BE2C (cell line): ENCODE data around the gene LIN52.
A peak's percentile ranks its signal among the peaks of the same experiment; 100 is the strongest.

Experiments used
- DNase-seq: peaks from one replicate; pipeline ENCODE4 v3.0.0-alpha.2; 2020
- H3K27me3 ChIP-seq: fragments of 250-450 bp; sonication (Bioruptor Pico); 2 replicates; pipeline ENCODE4 v1.5.1; 2020; ENCODE audit warnings: mild to moderate bottlenecking
- H3K36me3 ChIP-seq: fragments of 250-450 bp; sonication (Bioruptor Pico); 2 replicates; pipeline ENCODE4 v1.5.1; 2020; ENCODE audit warnings: mild to moderate bottlenecking
- H3K4me1 ChIP-seq: fragments of 250-450 bp; sonication (Bioruptor Pico); 2 replicates; pipeline ENCODE4 v1.5.1; 2020
- H3K4me3 ChIP-seq: 2 replicates; pipeline ENCODE4 v1.5.1; 2011; ENCODE audit warnings: low read depth, low read length
- H3K9me3 ChIP-seq: fragments of 250-450 bp; sonication (Bioruptor Pico); 2 replicates; pipeline ENCODE4 v1.5.1; 2020
- CTCF ChIP-seq: IDR thresholded peaks from 2 replicates; pipeline ENCODE4 v1.5.1; 2012; ENCODE audit warnings: mild to moderate bottlenecking, low read depth, low read length

The LIN52 gene

GRCh38 chr14:74077401-74077800 is 7.4 kb upstream of the LIN52 start:
- no peaks in the 10 kb centered on the region for H3K4me1 ChIP-seq
- H3K9me3 ChIP-seq = no peaks in the 10 kb centered on the region
- no peak overlapping the region for H3K4me3 ChIP-seq
- DNase-seq = no peak
- TF ChIP-seq CTCF = no peak
- peaks cover 4% of the 10 kb centered on the region; the same call in 1 of the 2 replicates for H3K27me3 ChIP-seq
- H3K36me3 ChIP-seq = no peaks in the 10 kb centered on the region

GRCh38 chr14:74080820-74081460 is 3.8 kb upstream of the LIN52 start:
- H3K27me3 ChIP-seq = peaks cover 4% of the 10 kb centered on the region; the same call in 1 of the 2 replicates
- H3K36me3 ChIP-seq = no peaks in the 10 kb centered on the region
- DNase-seq = no peak
- TF ChIP-seq CTCF = no peak
- no peaks in the 10 kb centered on the region for H3K4me1 ChIP-seq
- no peak overlapping the region for H3K4me3 ChIP-seq
- H3K9me3 ChIP-seq = no peaks in the 10 kb centered on the region

GRCh38 chr14:74081491-74081890 is 3.3 kb upstream of the LIN52 start:
- no peak for TF ChIP-seq CTCF
- Histone ChIP-seq H3K4me1 (no peaks in the 10 kb centered on the region), H3K4me3 (no peak overlapping the region), H3K27me3 (peaks cover 4% of the 10 kb centered on the region; the same call in 1 of the 2 replicates), H3K36me3 (no peaks in the 10 kb centered on the region), H3K9me3 (no peaks in the 10 kb centered on the region)
- no peak for DNase-seq

- DNase-seq = no peak
- TF ChIP-seq CTCF = no peak
- H3K4me1 ChIP-seq = no peaks in the 10 kb centered on the region
- H3K9me3 ChIP-seq = no peaks in the 10 kb centered on the region
- H3K36me3 ChIP-seq = no peaks in the 10 kb centered on the region
- H3K27me3 ChIP-seq = no peaks in the 10 kb centered on the region
- H3K4me3 ChIP-seq = no peak overlapping the region
These were observed 1.6 kb upstream of the LIN52 start for GRCh38 chr14:74083161-74083560.

- DNase-seq = no peak
- TF ChIP-seq CTCF = no peak
These were observed 926 bp upstream of the LIN52 start for GRCh38 chr14:74083784-74084276.

GRCh38 chr14:74085047-74085637 is 386 bp downstream of the LIN52 start:
- Histone ChIP-seq H3K4me1 (no peaks in the 10 kb centered on the region), H3K27me3 (no peaks in the 10 kb centered on the region), H3K36me3 (no peaks in the 10 kb centered on the region), H3K9me3 (no peaks in the 10 kb centered on the region), H3K4me3 (peak overlapping the region; percentile 80)
- no peak for DNase-seq
- no peak for TF ChIP-seq CTCF

More at GRCh38 chr14:74083784-74084276, 926 bp upstream of the LIN52 start:
- Histone ChIP-seq H3K27me3 (no peaks in the 10 kb centered on the region), H3K36me3 (no peaks in the 10 kb centered on the region), H3K4me3 (peak overlapping the region; percentile 80), H3K9me3 (no peaks in the 10 kb centered on the region), H3K4me1 (no peaks in the 10 kb centered on the region)
